NCI-H748 treated with DMSO at 0.1 percent for 48 hours (cell line): Measurements from ENCODE around the gene FBXL13.
"Not testable (repeated sequence)": the region's sequence is repeated elsewhere in the genome, so short reads cannot be mapped to it uniquely, and the experiment has no call there.

ENCODE experiments used
- DNase-seq: peaks from one replicate; lab custom pipeline; 2025; lab: John Stamatoyannopoulos, UW

Gene FBXL13

DNA sequence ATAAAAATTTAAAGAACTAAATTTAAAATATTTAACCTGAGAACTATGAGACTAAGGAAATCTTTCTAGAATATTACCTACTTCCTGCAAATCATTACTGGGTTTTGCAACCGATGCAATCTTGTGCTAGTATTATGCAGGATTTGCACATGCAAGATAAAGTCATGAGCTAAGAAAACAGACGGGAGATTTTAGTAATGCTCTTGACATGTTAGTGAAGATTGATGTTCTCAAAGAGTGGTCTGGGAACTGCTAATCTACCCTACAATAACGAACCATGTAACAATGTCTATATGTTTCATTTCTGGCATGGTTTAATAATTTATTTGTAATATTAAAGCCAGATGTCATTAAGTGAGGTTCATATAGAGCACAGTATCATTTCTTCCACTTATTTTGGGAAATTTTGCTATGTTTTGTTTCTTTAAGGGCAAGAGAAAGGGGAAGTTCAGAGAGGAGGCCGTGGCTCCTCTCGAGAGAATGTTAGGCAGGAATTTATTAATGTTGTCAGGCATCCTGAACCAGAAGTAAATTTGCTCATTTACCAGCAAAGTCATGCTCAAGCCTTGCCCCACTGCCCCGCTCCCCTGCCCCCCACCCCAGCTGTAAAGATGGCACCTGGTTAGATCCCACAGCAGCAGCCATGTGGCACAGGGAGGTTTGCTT is 139.0 kb downstream of the FBXL13 start:
- DNase-seq: no peak

DNA sequence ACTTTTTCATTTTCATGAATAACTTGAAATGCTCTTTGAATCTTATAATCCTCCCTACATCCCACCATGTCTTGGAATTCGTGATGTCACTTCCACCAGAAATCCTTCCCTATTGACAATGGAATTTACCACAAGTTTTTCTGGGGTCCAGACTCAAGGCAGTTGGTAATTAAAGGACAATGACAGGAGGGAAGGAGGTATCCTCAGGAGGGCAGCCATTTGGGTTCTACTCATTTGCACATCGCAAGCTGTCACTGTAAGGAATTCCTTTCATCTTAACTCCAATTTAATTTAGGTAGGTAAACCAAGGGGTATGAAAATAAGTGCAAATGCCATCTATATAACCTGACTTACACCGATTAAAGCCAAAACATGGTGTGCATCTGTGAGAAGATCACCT is 139.9 kb downstream of the FBXL13 start:
- no peak for DNase-seq

DNA sequence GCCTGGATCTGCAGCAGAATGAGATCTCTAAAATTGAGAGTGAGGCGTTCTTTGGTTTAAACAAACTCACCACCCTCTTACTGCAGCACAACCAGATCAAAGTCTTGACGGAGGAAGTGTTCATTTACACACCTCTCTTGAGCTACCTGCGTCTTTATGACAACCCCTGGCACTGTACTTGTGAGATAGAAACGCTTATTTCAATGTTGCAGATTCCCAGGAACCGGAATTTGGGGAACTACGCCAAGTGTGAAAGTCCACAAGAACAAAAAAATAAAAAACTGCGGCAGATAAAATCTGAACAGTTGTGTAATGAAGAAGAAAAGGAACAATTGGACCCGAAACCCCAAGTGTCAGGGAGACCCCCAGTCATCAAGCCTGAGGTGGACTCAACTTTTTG is 140.4 kb downstream of the FBXL13 start:
- DNase-seq: no peak

DNA sequence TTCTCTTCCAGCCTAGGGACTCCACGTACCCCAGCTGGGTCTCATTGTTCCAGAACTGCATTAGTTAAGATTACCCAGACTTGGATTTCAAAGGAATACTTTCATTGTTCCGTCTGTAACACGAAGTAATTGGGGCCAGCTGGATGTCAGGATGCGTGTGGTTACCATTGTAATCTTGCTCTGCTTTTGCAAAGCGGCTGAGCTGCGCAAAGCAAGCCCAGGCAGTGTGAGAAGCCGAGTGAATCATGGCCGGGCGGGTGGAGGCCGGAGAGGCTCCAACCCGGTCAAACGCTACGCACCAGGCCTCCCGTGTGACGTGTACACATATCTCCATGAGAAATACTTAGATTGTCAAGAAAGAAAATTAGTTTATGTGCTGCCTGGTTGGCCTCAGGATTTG is 140.8 kb downstream of the FBXL13 start:
- DNase-seq: no peak

DNA sequence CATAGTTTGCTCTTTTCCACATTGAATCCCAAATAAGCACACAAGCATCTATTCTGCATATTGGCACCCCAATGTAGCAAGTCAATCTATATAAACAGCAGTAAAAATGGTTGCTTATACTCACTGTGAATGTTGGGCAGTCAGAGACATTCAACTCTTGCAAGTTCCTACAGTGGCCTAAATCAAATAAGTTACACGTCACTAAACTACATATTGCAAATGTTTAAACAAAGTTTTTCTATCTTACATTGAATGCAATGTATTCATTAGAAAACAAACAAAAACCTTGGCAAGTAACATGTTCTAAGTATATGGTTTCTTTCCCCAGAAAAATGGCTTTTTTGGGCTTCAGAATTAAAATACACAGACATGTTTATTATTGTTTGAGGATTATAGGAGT is 142.8 kb downstream of the FBXL13 start:
- DNase-seq: no peak

DNA sequence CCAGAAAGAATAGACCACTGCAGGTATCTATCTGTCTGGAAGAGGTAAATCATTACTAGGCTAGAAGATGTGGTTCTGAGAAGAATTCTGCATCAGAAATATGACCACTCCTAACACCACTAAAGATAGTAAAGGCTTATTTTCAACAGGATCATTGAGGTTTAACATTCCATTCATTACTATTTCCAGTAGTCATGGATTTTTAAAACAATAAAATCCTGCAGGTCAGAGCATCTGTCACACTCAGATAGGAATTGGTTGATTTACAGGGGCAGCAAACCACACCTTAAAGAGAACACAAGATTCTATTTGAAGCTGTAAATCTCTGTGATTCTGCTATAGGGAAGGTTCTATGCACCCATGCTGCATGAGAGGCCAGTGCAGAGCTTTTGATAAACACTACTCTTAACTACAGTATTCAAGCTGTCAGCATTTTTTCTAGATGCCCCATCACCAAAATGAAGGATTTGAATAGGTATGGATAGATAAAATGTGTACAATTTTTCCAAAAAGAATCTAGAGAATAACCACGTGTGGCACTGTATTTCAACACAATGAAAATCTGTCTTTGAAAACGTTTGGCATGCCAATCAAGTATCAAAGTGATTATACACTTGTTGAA is 147.2 kb downstream of the FBXL13 start:
- DNase-seq: no peak

DNA sequence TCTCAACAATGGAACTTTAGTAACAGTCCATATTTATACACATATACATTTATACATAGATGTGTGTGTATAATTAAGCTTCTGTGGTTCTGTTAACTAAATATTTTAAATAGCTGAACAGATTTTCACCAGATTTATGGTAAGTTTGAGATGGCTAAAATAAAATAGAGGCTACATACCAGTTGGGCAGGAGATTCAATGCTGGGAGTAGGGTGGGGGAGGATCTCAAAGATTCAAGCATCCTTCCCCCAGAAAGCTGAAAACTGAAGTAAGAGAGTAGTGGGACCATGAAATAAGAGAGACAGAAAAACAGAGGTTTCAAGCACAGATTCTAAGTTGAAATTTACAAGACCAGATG is 147.8 kb downstream of the FBXL13 start:
- DNase-seq: no peak

DNA sequence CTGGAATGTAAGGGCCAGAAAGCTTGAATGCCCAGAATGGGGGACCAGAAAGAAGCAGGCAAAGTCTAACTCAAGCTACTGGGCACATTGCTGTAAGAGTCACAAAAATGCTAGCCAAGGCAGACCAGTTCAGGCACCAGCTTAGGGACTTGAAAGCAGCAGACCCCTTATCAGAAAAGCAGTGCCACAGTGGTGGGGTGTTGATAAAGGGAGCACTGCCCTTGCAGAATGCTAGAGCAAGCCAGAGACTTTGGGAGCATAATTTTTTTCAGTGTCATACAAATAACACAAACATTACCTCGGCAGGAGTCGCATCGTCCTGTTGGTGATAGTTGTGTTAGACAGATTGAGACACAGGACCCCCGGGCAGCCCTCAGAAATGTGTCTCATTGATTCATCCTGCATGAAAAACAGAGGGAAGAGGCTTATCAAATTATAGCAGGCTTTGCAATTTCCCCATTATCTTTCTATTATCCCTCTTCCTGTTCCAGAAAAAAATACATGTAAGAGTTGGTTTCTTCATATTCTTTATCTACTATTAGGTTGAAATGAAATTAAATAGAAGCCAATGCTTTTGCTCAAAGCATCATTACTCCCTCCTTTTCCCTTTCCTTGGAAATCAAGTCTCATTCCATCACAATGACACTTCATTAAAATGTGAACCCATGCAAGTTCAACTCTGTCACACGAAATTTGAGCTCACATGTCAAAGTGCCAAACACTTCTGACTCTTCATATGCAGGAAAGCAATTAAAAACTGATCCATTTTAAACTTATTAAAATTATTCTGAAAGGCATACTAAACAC is 148.4 kb downstream of the FBXL13 start:
- DNase-seq: no peak

DNA sequence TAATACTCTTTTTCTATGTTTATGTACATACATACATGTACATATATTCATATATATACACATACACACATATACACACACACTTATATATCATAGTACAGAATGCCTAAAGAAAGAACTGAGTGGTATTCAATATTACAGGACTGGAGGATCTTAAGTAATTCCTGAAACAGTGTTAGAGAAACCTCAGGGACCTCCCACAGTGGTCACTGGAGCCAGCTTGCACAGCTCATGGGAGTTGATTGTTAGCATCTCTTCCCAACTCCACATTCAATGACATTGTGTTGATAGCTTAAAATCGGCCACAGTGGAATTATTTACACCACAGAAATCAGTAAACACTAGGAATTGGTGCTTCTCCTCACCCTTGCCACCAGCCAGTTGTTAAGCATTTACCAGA is 155.8 kb downstream of the FBXL13 start:
- DNase-seq: no peak

DNA sequence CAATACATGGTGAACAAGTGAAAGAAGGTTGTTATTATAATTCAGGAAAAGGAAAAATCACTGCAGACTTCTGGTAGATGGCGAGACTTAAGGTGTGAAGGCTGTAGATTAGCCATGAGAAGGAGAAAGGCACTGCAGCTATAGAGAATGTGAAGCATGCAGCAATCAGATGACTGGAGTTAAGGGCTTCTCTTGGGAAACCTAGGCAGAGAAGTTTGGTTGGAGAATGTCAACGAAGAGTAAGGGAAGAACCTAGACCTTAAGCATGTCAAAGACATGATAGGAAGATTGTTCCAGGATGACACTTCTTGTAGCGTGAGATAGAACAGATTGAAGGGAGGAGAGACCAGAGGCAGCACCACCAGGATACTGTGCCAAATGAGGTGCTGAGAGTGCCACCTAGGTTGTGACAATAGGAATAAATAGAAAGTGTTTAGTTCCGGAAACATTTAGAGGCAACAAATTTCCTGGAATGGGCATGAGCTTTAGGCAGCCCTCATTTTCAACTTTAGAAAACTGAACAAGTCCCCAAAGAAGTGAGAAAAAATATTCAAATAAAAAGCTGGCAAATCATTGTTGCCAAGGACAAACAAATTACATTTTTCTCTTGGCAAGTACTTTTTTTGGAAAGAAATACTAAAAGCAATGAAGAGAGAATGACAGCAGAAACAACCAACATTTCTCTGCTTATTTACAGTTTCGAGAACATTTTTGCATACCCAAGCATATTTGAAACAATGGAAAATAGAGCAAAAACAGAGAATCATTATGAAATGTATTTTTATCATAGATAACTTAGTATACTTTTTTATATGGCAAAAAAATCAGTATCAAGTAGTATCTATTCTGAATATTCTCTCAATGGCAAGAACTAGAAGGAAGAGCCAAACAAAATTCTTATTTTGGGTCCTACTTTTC is 156.9 kb downstream of the FBXL13 start:
- no peak for DNase-seq

DNA sequence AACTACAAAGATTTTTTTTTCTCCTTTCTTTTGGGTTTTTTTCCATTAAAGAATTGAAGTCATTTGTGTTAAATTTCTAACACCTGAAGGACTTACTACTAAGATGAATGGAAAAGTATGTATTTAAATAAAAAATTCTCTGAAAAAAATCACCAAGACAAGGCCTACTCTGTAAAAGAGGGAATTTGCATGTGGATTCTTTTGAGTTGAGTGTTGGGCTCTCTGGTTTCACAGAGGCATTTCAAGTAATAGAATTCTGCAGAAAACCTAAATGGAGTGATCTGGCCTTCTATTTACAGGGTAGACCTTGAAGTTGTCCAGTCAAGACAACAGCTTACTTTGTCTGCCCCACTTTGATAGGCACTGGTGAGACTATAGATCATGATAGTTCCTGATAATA is 157.7 kb downstream of the FBXL13 start:
- DNase-seq: no peak

DNA sequence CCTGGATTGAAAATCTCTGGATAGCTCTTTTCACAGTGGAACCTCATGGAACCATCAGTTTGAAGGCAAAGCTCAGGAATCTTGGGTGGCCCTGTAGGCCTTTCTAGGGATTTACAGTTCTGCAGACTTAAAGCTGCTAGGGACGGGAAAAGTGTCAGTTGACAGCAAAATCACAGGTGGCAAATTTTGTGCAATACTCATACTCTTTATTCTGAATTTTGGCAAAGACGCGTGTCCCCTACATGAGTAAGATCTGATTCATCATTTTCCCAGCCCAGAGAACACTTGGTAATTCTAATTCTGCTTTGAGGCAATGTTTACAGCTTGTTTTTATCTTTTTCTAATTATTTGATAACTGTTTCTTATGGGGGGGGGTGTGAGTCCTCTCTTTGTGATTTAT is 158.2 kb downstream of the FBXL13 start:
- no peak for DNase-seq

DNA sequence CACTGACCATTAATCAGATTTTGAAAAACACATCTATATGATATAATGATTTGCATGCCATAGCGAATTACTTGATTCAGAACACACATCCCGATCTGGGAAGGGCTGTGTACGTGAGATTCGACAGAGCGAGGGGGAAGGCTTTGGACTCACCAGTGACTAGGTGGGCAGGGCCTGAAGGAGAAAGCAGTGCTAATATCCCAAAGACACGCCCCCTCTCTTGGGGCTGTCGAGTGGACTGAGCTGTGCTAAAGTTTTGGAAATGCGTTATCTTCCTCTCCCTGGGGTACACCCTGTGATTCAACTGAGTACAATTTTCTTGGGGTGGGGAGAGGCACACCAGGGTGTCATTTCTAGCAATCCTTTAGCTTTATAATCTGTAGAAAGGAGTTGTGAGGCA is 160.0 kb downstream of the FBXL13 start:
- DNase-seq: no peak

DNA sequence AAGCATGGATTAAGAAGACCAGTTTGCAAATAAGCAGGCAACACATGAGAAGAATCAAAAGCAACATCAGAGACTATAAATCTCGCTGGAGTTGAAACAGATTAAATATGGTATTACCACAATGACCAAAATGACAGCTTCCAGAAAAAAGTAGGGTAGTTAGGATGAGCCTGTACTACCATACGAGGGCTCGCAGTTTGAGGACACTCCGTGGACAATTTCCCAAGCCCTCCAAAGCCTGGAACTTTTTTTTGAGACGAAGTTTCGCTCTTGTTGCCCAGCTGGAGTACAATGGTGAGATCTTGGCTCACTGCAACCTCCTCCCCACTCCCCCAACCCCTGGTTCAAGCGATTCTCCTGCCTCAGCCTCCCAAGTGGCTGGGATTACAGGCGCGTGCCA is 160.8 kb downstream of the FBXL13 start:
- no peak for DNase-seq

DNA sequence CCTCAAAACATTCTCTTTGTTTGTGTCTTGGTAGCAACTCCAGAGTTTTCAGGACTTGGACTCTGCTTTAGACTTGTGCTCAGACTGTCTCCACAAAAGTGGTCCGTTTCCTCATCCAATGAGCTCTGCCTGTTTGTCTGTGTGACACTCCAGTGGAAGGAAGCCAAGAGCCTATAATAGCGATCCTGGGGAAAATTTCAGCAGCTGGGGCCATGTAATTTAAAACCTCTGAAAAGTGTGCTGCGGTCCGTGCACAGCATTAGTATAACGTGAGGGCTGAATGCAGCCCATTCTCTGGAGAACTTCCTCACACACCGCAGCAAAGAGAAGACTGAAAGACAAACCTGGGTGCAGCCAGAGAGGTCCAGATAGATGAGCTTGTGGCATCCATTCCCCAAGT is 161.9 kb downstream of the FBXL13 start, which contains the start of gene LRRC17:
TSS of gene LRRC17 (plus strand) at position 259 of the 400 bp plus-strand sequence. CDS start 20,914 bp downstream, outside the sequence.
- DNase-seq: peak; percentile 65

DNA sequence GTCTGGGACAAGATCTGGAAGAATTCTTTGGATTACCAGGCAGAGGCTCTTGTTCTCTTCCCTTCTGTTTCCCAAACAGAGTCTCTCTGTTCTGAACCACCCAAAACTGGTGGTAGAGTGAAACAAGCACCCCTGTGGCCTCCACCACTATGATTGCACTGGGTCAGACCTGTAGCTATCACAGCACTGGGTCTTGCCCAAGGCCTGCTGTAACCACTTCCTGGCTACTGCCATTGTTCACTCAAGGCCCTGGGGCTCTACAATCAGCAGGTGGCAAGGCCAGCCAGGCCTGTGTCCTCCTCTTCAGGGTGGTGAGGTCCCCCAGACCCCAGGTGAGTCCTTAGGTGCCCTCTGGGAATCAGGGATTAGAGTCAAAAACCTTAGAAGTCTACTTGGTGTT is 165.9 kb downstream of the FBXL13 start:
- no peak for DNase-seq

DNA sequence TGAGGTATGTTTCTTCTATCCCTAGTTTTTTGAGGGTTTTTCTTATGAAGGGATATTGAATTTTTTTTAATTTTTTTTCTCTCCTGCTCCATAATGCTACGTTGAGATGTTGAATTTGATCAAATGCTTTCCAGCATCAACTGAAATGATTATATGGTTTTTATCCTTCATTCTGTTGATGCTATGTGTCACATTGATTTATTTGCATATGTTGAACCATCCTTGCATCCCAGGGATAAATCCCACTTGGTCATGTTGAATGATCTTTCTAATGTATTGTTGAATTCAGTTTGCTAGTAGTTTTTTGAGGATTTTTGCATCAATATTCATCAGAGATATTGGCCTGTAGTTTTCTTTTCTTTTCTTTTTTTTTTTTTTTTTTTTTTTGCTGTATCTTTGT is 171.0 kb downstream of the FBXL13 start:
- not testable (repeated sequence) for DNase-seq

DNA sequence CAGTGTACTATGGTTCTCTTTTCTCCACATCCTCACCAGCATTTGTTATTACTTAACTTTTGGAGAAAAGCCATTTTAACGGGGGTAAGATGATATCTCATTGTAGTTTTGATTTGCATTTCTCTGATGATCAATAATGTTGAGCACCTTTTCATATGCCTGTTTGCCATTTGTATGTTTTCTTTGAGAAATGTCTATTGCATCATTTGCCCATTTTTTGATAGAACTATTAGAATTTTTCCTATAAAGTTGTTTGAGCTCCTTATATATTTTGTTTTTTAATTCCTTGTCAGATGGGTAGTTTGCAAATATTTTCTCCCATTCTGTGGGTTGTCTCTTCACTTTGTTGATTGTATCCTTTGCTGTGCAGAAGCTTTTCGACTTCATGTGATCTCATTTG is 172.5 kb downstream of the FBXL13 start:
- DNase-seq: not testable (repeated sequence)

DNA sequence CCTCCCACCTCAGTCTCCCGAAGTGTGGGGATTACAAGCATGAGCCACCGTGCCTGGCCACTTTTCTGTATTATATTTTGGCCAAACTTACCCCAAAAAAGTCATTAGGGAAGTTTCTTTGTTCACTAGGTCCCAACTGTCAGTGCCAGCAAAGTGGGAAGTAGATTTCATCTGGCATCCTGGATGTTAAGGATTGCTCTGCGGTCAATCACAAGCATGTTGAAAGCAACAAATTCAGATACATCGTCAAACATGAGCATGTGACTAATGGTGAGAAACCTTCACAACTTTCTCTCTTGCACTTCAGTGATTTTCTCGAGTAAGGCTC is 176.1 kb downstream of the FBXL13 start:
- no peak for DNase-seq

DNA sequence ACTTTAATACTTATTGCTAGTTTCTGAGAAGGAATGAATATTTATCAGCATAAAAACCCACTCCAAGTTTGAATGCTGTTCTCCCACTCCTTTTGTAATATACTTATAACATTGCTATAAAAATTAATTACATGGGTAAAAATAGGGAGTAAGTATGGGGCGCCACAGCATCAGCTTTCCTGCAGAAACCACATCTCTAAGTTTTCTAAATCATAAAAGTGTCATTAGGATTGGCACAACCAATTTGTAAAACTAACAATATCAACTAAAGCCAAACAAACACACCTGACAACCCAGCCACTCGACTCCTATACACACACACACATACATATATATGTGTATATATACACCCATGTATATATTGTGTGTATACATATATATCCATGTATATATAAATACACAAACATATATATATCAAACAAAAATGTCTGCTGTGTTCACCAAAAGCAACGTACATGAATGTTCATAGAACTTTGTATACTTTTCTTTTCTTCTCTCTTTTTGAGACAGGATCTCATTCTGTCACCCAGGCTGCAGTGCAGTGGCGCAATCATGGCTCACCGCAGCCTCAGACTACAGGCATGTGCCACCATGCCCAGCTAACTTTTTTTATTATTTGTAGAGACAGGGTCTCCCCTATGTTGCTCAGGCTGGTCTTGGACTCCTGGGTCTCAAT is 176.6 kb downstream of the FBXL13 start:
- DNase-seq: no peak

DNA sequence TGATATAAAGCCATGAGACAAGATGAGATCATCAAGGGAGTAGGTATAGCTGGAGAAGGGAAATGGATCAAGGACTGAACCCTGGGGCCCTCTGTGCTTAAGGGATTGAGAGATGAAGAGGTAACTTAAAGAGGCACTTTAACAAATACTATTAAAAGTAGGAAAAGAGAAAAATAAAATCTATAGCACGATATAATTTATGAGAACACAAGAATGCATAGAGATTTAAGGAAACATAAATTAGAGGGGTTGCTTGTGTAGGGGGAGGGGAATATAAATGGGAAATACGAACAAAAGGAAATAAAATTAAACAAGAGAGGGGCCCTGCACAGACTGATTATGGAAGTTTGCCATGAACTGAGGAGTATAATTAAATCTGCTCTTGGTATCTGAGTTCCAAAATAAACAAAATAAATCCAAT is 177.4 kb downstream of the FBXL13 start:
- DNase-seq: no peak

DNA sequence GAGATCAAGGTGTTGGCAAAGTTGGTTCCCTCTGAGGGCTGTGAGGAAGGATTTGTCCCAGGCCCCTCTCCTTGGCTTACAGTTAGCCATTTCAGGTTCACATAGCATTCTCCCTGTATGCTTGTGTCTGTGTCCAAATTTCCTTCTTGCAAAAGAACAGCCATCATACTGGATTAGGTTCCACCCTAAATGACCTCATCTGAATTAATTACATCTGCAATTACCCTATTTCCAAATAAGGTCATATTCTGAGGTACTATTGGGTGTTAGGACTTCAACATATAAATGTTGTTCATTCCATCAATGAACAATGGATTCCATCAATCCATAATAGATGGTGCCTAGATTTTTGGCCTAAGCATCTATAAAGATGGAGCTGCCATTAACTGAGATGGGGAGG is 178.0 kb downstream of the FBXL13 start:
- no peak for DNase-seq
